Neutrophil (primary cell): Measurements from ENCODE around the gene TTN.
"Not testable (repeated sequence)": the region's sequence is repeated elsewhere in the genome, so short reads cannot be mapped to it uniquely, and the experiment has no call there.

ENCODE experiments used
- H3K27ac ChIP-seq: fragments of 200-600 bp; sonication (generic); 2 replicates; pipeline ENCODE4 v1.5.1; 2016; ENCODE audit warnings: mild to moderate bottlenecking, moderate library complexity
- H3K27me3 ChIP-seq: fragments of 200-600 bp; sonication (generic); 2 replicates; pipeline ENCODE4 v1.6.0; 2016; ENCODE audit warnings: mild to moderate bottlenecking
- H3K36me3 ChIP-seq: fragments of 200-600 bp; sonication (generic); 2 replicates; pipeline ENCODE4 v1.5.1; 2017
- H3K4me1 ChIP-seq, 2 experiments: fragments of 200-600 bp in 1 of 2; sonication (generic) in 1 of 2; 1 replicate in 1 of 2; 2 replicates in 1 of 2; pipeline versions ENCODE4 v1.5.1 to v1.6.1; 2013 to 2016; ENCODE audit warnings: low read depth in 1 of 2, low read length in 1 of 2, mild to moderate bottlenecking in 1 of 2, moderate library complexity in 1 of 2; ENCODE audit not compliant: control insufficient read depth in 1 of 2, insufficient read depth in 1 of 2
- H3K4me3 ChIP-seq, 2 experiments: fragments of 200-600 bp in 1 of 2; sonication (generic) in 1 of 2; 1 replicate in 1 of 2; 2 replicates in 1 of 2; pipeline ENCODE4 v1.5.1; 2013 to 2016; ENCODE audit warnings: low read depth in 1 of 2, low read length in 1 of 2, mild to moderate bottlenecking in 1 of 2, moderate library complexity in 1 of 2
- H3K9me3 ChIP-seq: fragments of 200-600 bp; sonication (generic); 2 replicates; pipeline ENCODE4 v1.5.1; 2016
- TF ChIP-seq, protein P1 (sequence below): fragments of 200-600 bp; sonication (generic); IDR thresholded peaks from 2 replicates; pipeline ENCODE4 v1.5.1; 2016; ENCODE audit warnings: antibody characterized with exemption

The TTN gene

DNA sequence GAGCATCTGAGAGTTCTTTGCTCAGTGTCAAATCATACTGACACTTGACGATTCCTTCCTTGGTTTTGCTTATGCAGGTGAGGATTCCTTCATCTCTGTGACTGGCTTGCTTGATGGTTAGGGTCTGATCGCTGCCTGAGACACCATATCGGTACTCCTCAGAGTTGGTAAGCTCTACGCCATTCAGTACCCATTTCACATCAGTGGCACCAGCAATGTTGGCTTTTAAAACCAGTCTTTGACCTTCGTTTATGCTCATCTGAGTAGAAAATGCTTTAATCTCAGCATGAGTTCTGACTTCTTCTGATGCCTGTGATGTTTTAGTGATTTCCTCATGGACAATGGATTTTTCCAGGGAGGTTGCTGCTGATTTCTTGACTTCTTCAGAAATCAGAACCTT lies 278.6 kb downstream of the TTN start:
- H3K27ac ChIP-seq: peak overlapping the region; percentile 92
- TF ChIP-seq, protein P1, sequence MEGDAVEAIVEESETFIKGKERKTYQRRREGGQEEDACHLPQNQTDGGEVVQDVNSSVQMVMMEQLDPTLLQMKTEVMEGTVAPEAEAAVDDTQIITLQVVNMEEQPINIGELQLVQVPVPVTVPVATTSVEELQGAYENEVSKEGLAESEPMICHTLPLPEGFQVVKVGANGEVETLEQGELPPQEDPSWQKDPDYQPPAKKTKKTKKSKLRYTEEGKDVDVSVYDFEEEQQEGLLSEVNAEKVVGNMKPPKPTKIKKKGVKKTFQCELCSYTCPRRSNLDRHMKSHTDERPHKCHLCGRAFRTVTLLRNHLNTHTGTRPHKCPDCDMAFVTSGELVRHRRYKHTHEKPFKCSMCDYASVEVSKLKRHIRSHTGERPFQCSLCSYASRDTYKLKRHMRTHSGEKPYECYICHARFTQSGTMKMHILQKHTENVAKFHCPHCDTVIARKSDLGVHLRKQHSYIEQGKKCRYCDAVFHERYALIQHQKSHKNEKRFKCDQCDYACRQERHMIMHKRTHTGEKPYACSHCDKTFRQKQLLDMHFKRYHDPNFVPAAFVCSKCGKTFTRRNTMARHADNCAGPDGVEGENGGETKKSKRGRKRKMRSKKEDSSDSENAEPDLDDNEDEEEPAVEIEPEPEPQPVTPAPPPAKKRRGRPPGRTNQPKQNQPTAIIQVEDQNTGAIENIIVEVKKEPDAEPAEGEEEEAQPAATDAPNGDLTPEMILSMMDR: no peak
- no peaks in the 10 kb centered on the region for H3K9me3 ChIP-seq
- H3K27me3 ChIP-seq: no peaks in the 10 kb centered on the region
- H3K4me3 ChIP-seq: no peak overlapping the region
- H3K36me3 ChIP-seq: no peaks in the 10 kb centered on the region
- peaks cover 88 to 91% of the 10 kb centered on the region in 2 experiments for H3K4me1 ChIP-seq

DNA sequence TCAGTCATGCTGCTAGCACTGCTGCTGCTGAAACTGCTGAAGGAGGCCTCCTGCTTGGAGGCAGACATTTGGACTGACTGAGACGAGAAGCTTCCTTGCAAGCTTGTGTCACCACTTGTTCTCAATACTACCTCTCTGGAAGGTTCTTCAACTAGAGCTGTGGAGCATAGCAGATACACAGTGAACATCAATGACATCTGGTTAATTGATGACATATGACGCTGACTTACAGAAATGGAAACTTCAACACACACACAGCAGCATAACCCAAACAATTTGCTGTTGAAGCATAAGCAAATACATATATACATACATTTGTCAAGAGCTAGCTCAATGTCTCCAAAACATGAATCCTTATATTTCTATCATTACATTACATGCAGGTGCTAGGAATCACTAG lies 279.6 kb downstream of the TTN start:
- no peaks in the 10 kb centered on the region for H3K27me3 ChIP-seq
- H3K9me3 ChIP-seq: no peaks in the 10 kb centered on the region
- peaks cover 86 to 89% of the 10 kb centered on the region in 2 experiments for H3K4me1 ChIP-seq
- H3K36me3 ChIP-seq: no peaks in the 10 kb centered on the region
- TF ChIP-seq, protein P1: no peak
- peak overlapping the region; percentile 92 for H3K27ac ChIP-seq
- H3K4me3 ChIP-seq: no peak overlapping the region

DNA sequence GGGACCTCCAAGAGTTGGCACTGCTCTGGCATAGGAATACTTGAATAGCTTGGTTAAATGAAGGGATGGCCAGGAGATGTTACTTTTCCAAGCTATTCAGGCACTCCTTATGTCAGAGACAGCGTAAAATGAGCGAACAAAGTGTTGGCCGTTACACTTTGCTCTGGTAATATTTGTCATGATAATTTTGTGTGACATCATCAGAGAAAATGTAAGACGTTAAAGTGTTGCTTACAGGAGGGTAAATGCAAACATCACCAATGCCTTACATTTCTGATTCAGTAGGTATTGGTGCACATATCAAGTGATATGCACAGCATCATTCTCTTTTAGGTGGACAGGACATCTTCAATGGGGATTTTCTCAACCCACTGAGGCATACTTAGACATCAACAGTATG lies 281.0 kb downstream of the TTN start:
- H3K27me3 ChIP-seq: no peaks in the 10 kb centered on the region

DNA sequence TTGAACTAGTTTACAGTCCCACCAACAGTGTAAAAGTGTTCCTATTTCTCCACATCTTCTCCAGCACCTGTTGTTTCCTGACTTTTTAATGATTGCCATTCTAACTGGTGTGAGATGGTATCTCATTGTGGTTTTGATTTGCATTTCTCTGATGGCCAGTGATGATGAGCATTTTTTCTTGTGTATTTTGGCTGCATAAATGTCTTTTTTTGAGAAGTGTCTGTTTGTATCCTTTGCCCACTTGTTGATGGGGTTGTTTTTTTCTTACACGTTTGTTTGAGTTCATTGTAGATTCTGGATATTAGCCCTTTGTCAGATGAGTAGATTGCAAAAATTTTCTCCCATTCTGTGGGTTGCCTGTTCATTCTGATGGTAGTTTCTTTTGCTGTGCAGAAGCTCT lies 281.8 kb downstream of the TTN start:
- Histone ChIP-seq H3K27ac (peak overlapping the region; percentile 92), H3K4me1 (peaks cover 69 to 76% of the 10 kb centered on the region in 2 experiments)
- H3K9me3 ChIP-seq, H3K36me3 ChIP-seq, H3K4me3 ChIP-seq, H3K27me3 ChIP-seq: not testable (repeated sequence)

More for the DNA sequence above, 281.0 kb downstream of the TTN start:
- Histone ChIP-seq H3K4me1 (peaks cover 76 to 84% of the 10 kb centered on the region in 2 experiments), H3K4me3 (no peak overlapping the region), H3K27ac (peak overlapping the region; percentile 92), H3K36me3 (no peaks in the 10 kb centered on the region), H3K9me3 (no peaks in the 10 kb centered on the region)
- TF ChIP-seq, protein P1: no peak

DNA sequence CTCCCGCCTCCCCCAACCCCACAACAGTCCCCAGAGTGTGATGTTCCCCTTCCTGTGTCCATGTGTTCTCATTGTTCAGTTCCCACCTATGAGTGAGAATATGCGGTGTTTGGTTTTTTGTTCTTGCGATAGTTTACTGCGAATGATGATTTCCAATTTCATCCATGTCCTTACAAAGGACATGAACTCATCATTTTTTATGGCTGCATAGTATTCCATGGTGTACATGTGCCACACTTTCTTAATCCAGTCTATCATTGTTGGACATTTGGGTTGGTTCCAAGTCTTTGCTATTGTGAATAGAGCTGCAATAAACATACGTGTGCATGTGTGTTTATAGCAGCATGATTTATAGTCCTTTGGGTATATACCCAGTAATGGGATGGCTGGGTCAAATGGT lies 282.2 kb downstream of the TTN start:
- not testable (repeated sequence) for H3K27ac ChIP-seq, H3K36me3 ChIP-seq, H3K27me3 ChIP-seq, H3K4me3 ChIP-seq, H3K9me3 ChIP-seq
- peaks cover 65 to 72% of the 10 kb centered on the region in 2 experiments for H3K4me1 ChIP-seq

DNA sequence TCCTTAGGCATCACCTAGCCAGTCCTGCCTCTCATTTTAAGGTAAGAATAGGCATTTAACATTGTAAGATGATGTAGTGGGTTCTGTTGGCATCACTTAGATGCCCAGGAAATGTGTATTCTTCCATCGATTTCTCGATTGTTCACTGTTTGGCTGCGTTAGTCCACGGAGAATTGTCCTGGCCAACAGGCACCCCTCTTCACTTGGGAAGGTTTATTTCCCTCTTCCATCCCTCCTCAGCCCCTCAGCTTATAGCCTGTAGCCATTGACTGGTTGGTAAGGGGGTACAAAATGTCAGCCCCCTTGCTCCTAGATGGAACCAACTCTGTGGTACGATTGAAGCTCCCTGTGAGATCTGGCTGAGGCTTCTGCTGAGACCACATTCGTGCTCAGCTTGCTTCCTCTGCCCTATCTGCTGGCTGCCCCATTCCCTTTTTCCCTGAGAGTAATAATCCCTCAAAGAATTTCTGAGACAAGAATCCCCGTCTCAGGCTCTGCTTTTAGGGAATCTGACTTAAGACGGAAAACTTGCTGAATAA lies 283.6 kb downstream of the TTN start:
- Histone ChIP-seq H3K36me3 (peaks cover 2% of the 10 kb centered on the region), H3K27me3 (no peaks in the 10 kb centered on the region), H3K27ac (peak overlapping the region; percentile 90), H3K4me3 (peak overlapping the region; percentile 68 to 81), H3K4me1 (peaks cover 51 to 58% of the 10 kb centered on the region in 2 experiments), H3K9me3 (no peaks in the 10 kb centered on the region)
- TF ChIP-seq, protein P1: no peak
